GM12865 (cell line): ENCODE results near the gene NCOA7.

Source experiments
- DNase-seq: peaks from one replicate; pipeline ENCODE4 v3.0.0; 2010; ENCODE audit warnings: low read depth
- H3K4me3 ChIP-seq: 2 replicates; pipeline ENCODE4 v1.5.1; 2011; ENCODE audit warnings: mild to moderate bottlenecking, low read depth, low read length, control low read depth
- TF ChIP-seq, protein P1 (sequence below): IDR thresholded peaks from 2 replicates; pipeline ENCODE4 v1.5.1; 2011; ENCODE audit warnings: low read length, control low read depth, low read depth, inconsistent platforms; ENCODE audit not compliant: insufficient read depth; ENCODE audit errors: missing control alignments

NCOA7 gene

DNA sequence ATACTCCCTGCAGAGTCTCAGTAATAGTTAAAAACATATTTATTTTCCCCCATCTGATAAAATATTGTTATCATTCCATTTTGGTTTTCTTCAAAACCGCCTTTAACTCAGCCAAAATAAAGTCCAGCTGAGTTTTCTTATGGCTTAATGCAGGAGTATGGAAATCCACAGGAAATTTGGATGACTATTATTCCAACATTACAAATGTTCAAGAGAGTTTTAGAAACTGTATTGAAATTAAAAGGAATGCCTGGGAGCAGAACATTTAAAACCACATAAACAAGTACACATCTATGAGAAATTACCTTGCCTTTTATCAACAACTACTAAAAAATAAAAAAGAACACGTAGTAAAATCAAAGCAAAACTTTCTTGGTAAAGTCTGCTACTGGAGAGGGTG lies 45.7 kb downstream of the NCOA7 start:
- H3K4me3 ChIP-seq: no peak overlapping the region
- TF ChIP-seq, protein P1, sequence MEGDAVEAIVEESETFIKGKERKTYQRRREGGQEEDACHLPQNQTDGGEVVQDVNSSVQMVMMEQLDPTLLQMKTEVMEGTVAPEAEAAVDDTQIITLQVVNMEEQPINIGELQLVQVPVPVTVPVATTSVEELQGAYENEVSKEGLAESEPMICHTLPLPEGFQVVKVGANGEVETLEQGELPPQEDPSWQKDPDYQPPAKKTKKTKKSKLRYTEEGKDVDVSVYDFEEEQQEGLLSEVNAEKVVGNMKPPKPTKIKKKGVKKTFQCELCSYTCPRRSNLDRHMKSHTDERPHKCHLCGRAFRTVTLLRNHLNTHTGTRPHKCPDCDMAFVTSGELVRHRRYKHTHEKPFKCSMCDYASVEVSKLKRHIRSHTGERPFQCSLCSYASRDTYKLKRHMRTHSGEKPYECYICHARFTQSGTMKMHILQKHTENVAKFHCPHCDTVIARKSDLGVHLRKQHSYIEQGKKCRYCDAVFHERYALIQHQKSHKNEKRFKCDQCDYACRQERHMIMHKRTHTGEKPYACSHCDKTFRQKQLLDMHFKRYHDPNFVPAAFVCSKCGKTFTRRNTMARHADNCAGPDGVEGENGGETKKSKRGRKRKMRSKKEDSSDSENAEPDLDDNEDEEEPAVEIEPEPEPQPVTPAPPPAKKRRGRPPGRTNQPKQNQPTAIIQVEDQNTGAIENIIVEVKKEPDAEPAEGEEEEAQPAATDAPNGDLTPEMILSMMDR: no peak
- DNase-seq: no peak

DNA sequence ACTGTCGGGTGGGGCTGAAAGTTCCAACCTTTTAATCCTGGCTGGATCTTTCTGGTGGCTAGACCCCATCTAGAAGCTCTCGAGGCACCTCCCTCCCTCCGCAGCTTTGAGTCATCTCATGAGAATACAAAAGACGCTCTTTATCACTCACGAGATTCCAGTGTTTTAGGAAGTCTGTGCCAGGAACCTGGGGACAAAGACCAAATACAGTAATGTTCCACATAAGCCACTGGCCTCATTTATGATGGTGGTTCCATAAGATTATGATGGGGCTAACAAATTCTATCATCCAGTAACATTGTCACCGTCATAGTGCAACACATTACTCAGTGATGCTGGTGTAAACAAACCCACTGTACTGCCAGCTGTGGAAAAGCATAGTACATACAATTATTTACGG lies 48.7 kb downstream of the NCOA7 start:
- TF ChIP-seq, protein P1: no peak
- no peak overlapping the region for H3K4me3 ChIP-seq
- no peak for DNase-seq

DNA sequence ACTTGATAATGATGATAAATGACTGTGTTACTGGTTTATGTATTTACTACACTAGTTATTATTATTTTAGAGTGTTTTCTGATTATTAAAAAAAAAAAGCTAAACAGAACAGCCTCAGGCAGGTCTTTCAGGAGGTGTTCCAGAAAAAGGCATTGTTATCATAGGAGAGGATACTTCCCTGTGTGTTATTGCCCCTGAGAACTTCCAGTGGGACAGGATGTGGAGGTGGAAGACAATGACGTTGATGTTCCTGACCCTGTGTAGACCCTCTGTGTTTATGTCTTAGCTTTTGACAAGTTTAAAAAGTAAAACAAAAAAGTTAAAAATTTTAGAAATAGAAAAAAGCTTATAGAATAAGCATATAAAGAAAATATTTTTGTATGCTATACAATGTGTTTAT lies 49.1 kb downstream of the NCOA7 start:
- TF ChIP-seq, protein P1: no peak
- no peak for DNase-seq
- H3K4me3 ChIP-seq: no peak overlapping the region

DNA sequence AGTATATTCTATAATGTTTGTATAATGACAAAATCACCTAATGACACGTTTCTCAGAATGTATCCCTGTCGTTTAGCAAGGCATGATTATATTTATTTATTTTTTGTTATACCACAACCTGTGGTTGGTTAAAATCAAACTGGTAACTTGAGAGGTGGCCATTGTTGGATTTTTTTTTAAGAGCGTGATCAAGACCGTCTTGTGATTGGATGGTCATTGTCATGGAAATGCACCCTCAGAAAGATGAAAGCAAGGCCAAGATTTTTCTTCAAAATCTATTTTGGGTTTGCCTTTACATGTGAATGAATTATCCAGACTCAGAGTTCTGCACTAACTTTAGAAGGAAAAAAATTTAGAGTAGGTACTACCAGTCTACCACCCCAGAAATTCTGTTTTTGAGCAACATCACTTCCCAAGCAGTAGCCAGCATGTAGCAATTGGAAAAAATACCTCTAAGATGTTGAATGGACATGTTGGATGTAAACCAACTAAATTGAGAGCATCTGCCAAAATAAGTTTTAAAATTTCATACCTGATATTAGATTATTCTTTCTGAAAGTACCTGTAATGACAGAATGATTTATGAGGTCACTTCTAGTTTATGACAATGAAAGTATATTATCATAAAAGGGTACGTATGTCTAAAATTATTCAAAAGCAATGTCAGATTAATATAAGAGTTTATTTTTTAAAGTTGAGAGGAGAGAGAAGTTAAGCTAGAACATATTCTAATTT lies 50.8 kb downstream of the NCOA7 start:
- TF ChIP-seq, protein P1: no peak
- no peak overlapping the region for H3K4me3 ChIP-seq
- no peak for DNase-seq

DNA sequence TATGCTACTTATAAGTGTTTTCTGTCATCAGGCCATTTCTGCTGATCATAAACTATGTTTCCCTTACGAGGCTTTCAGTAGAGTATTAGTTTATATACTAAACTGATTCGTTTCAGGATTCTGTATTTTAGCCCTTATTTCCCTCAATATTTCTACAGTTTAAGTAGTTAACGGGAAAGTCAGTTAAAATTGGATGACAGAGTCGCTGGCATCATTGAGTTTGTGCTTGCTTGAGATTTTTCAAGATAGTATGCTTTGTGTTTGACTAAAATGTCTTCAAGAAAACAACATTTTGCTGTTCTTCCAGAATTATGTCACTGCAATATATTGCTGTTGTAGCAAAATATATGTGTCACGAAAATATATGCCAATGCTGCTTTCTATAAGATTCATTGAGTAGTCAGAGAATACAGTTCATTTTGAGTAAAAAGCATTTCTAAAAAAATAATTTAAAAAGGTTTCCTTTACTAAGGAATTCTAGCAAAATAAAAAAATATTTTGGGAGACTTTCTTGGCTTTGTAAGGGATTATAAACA lies 51.4 kb downstream of the NCOA7 start:
- no peak for DNase-seq
- no peak overlapping the region for H3K4me3 ChIP-seq
- TF ChIP-seq, protein P1: no peak

DNA sequence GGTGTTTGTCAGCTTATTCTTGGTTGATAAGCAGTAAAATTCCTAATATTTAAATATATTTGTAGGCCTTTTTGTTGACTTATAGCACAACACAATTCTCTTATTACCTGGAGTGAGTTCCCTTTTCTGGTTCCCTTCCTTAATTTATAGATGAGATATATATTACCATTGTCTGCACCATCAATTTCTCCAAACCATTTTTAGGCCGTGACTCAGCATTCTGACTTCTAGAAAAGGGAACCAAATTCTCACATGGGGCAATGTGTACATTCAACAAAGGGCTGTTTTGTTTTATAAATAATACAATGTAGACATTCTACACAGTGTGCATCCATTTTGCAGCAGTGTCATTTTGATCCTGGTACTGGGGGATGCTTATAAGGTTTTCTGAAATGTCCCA lies 52.8 kb downstream of the NCOA7 start:
- H3K4me3 ChIP-seq: no peak overlapping the region
- TF ChIP-seq, protein P1: no peak
- no peak for DNase-seq

DNA sequence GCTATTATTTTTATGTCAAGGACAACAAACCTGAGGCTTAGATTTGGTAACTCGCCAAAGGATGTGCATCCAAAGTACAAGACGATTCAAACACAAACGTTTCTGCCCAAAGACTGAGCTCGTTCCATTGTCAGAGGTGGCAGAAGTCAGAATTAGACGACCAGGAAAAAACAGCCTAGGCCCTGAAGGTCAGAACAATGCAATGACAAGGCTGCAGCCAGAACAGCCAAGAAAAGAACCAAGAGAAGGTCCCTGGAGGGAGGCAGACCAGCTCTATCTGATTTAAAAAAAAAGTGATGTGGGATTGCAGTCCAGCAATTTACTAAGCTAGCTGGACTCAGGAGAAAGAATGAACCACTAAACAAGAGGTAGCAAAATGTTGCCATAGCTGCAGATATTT lies 54.2 kb downstream of the NCOA7 start:
- TF ChIP-seq, protein P1: no peak
- DNase-seq: no peak
- H3K4me3 ChIP-seq: no peak overlapping the region
